Thoracic aorta (tissue), 2 donors: ENCODE data around the gene SFSWAP. TPM values are rescaled to one million over a fixed set of nuclear protein-coding genes. Genes with fewer than 3 reads are reported as not detected.

ENCODE experiments used
- ATAC-seq: fragments of 150-250 bp; one replicate; pipeline ENCODE4 v1.8.0; 2017; ENCODE audit warnings: low read depth; ENCODE audit not compliant: insufficient number of reproducible peaks, low FRiP score
- DNase-seq: peaks from one replicate; pipeline ENCODE4 v3.0.0-alpha.2; 2020; ENCODE audit warnings: low spot score
- H3K27ac ChIP-seq, 2 donors: fragments of 200-600 bp; sonication (generic); 1 replicate in 1 of 2; 2 replicates in 1 of 2; pipeline ENCODE4 v1.5.1; 2016; ENCODE audit warnings: mild to moderate bottlenecking in 2 of 2, moderate library complexity in 2 of 2
- H3K27me3 ChIP-seq: fragments of 200-600 bp; sonication (generic); replicated peaks from 2 replicates; pipeline ENCODE4 v1.6.0; 2016; ENCODE audit warnings: mild to moderate bottlenecking; ENCODE audit not compliant: insufficient read depth
- H3K36me3 ChIP-seq: fragments of 200-600 bp; sonication (generic); one replicate; pipeline ENCODE4 v1.5.1; 2016
- H3K4me1 ChIP-seq, 2 donors: fragments of 200-600 bp; sonication (generic); 1 replicate in 1 of 2; 2 replicates in 1 of 2; pipeline versions ENCODE4 v1.5.1 to v1.6.0; 2016; ENCODE audit warnings: low read depth in 2 of 2, mild to moderate bottlenecking in 1 of 2; ENCODE audit not compliant: control insufficient read depth in 1 of 2
- H3K4me3 ChIP-seq: fragments of 200-600 bp; sonication (generic); 2 replicates; pipeline ENCODE4 v1.5.1; 2016; ENCODE audit warnings: mild to moderate bottlenecking
- H3K9me3 ChIP-seq: fragments of 200-600 bp; sonication (generic); 2 replicates; pipeline ENCODE4 v1.5.1; 2016
- CTCF ChIP-seq: fragments of 200-600 bp; sonication (generic); IDR thresholded peaks from one replicate; pipeline ENCODE4 v1.5.1; 2019; ENCODE audit warnings: antibody characterized with exemption
- total RNA-seq, 2 donors: library from RNA; depleted of rRNA; stranded (reverse); fragments of >200 nt; gene quantifications; one replicate each; pipeline versions ENCODE4 v1.1.0 to v1.2.3, GENCODE V29; 2016

The SFSWAP gene
- total RNA-seq, 2 donors from 2014 or later: 27.9 to 63.2 TPM

DNA sequence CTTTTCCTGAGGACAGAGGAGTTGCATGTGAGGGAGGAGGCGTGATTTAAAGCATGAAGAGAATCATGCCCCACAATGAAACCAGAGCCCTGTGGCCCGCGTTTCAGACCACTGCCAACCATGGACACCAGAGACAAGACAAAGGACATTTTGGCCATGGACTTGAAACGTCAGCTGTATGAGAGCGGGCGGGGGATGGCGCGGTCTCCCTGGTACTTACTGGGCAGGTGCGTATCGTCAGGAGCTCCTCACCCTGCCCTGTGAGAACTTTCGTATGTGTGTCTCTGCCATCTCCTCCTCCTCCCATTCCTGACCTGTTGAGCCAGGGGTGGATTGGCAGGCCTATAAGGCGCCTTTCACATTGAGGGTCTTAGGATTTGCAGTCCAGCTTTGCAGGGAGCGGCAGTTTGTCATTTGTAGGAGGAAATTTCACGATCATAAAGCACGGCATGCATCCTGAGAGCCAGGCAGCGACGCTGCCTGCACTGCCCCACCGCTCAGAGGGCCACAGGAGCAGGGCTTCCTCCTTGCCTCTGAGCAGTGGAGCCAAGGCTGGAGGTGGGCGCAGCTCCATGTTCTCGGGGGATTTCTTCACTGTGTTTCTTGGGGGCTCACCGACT lies 22.2 kb downstream of the SFSWAP start:
- no peak overlapping the region for H3K27ac ChIP-seq
- TF ChIP-seq CTCF: no peak
- H3K27me3 ChIP-seq: no peaks in the 10 kb centered on the region
- no peaks in the 10 kb centered on the region for H3K4me1 ChIP-seq
- DNase-seq (no peak), ATAC-seq (no peak)
- no peaks in the 10 kb centered on the region for H3K9me3 ChIP-seq
- peaks cover 63% of the 10 kb centered on the region for H3K36me3 ChIP-seq
- no peak overlapping the region for H3K4me3 ChIP-seq

DNA sequence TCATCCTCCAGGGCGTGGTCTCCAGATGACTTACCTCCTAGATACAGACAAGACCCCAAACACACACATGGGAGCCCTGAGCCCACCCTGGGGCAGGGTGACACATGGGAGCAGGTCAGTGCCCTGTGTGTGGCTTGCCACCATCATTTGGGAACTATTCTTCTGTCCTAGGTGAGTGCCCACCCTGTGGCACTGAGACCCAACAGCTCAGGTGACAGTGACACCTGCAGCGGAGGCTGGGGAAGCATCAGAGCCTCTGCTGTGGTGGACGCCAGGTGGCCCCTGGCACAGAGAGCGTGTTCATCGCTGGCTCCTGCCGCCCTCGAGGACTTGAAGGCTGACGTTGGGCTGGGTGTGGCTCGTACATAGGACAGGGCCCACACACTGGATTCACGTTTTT lies 23.0 kb downstream of the SFSWAP start:
- peaks cover 56% of the 10 kb centered on the region for H3K36me3 ChIP-seq
- no peak overlapping the region for H3K4me3 ChIP-seq
- no peak overlapping the region for H3K27ac ChIP-seq
- no peaks in the 10 kb centered on the region for H3K27me3 ChIP-seq
- H3K9me3 ChIP-seq: no peaks in the 10 kb centered on the region
- H3K4me1 ChIP-seq: no peaks in the 10 kb centered on the region
- TF ChIP-seq CTCF: no peak
- DNase-seq (no peak), ATAC-seq (no peak)

- Histone ChIP-seq H3K4me1 (no peaks in the 10 kb centered on the region), H3K9me3 (no peaks in the 10 kb centered on the region), H3K27me3 (no peaks in the 10 kb centered on the region), H3K4me3 (no peak overlapping the region), H3K27ac (no peak overlapping the region), H3K36me3 (peaks cover 52% of the 10 kb centered on the region)
- TF ChIP-seq CTCF: no peak
- no peak for DNase-seq
- no peak for ATAC-seq
Observed at GRCh38 chr12:131734336-131735152, 23.7 kb downstream of the SFSWAP start.

GRCh38 chr12:131735153-131735456 lies 24.2 kb downstream of the SFSWAP start:
- Histone ChIP-seq H3K4me3 (no peak overlapping the region), H3K4me1 (no peaks in the 10 kb centered on the region), H3K27ac (no peak overlapping the region), H3K9me3 (no peaks in the 10 kb centered on the region), H3K27me3 (no peaks in the 10 kb centered on the region), H3K36me3 (peaks cover 50% of the 10 kb centered on the region)
- ATAC-seq (no peak), DNase-seq (no peak)
- TF ChIP-seq CTCF: no peak

DNA sequence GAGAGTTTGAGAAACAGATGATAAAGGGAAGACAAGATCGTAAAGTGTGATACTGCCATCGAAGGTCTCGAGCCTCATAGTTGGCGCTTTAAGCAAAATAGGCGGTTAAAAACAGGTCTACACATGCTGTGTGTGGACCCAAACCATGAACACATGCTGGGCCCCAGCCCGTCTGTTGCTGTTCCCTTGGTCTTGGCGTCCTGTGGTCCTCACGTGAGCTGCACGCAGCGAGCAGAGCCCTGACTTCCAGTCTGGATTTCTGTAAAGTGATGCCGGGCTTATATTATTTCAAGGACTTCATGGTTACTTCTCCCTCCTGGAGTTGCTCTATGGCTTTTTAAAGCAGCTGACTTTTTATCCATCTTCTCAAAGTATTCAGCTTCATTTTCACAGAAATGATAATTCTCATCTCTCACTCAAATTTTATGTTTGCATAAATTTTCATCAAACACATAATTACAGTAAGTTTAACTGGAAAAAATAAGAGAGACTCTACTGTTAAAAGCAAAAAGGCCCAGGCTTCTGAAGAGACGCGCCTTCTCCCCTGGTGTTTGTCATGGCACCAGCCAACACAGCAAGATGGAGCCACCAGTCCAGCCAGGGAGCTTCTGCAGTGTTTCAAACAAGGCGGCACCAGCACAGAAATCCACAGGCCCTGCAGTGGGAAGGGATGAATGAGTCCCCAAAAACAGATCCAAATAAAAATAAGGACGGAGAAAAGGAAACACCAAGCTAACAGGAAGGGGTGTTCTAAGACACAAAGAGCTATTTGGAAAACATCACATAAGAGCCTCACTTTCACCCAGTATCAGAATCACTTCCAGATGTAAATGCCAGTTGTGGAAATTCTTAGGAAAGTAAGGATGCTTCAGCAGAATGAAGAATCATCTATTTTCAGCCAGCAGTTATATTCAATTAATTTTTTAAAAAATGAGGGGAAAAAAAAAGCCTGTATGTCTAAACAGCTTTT lies 24.9 kb downstream of the SFSWAP start:
- H3K27me3 ChIP-seq: no peaks in the 10 kb centered on the region
- DNase-seq (no peak), ATAC-seq (no peak)
- no peak for TF ChIP-seq CTCF
- no peaks in the 10 kb centered on the region for H3K4me1 ChIP-seq
- no peak overlapping the region for H3K4me3 ChIP-seq
- peaks cover 48% of the 10 kb centered on the region for H3K36me3 ChIP-seq
- no peaks in the 10 kb centered on the region for H3K9me3 ChIP-seq
- no peak overlapping the region for H3K27ac ChIP-seq
